HepG2 (cell line): ENCODE results near the gene PRKAR1A. TPM values are rescaled to one million over a fixed set of nuclear protein-coding genes. Genes with fewer than 3 reads are reported as not detected.
A peak's percentile ranks its signal among the peaks of the same experiment; 100 is the strongest.

ENCODE experiments used
- AGO2 ChIP-seq: fragments of 200-400 bp; formaldehyde crosslinking; optimal IDR thresholded peaks from 2 replicates; pipeline ENCODE3; 2017; ENCODE audit warnings: mild to moderate bottlenecking, low read depth, low read length, moderate library complexity
- FIP1L1 ChIP-seq: fragments of 200-400 bp; formaldehyde crosslinking; IDR thresholded peaks from 2 replicates; pipeline ENCODE4 v1.6.1; 2018; ENCODE audit warnings: low read depth, mild to moderate bottlenecking, low read length, moderate library complexity, borderline replicate concordance; ENCODE audit not compliant: insufficient read depth
- HDAC6 ChIP-seq: fragments of 200-600 bp; sonication (generic); IDR thresholded peaks from 2 replicates; pipeline ENCODE4 v1.7.0; 2017; ENCODE audit warnings: mild to moderate bottlenecking, antibody characterized with exemption, low read length, low read depth
- MAFF ChIP-seq: IDR thresholded peaks from 2 replicates; pipeline ENCODE4 v1.6.1; 2011; ENCODE audit warnings: low read depth, low read length, improper control_type of control experiment
- SIN3A ChIP-seq: IDR thresholded peaks from 2 replicates; pipeline ENCODE4 v1.6.1; 2011; ENCODE audit warnings: low read depth, mild to moderate bottlenecking, control low read depth, low read length, borderline replicate concordance
- SNAI1 ChIP-seq: sonication (generic); formaldehyde crosslinking; IDR thresholded peaks from 2 replicates; pipeline ENCODE4 v1.5.0; 2020; ENCODE audit warnings: mild to moderate bottlenecking, missing genetic modification reagents, borderline replicate concordance
- TBX3 ChIP-seq: fragments of 450-650 bp; IDR thresholded peaks from 2 replicates; pipeline ENCODE4 v1.6.1; 2017; ENCODE audit warnings: antibody characterized with exemption, mild to moderate bottlenecking, inconsistent platforms, borderline replicate concordance
- THAP11 ChIP-seq: IDR thresholded peaks from 2 replicates; pipeline ENCODE4 v1.6.1; 2016; ENCODE audit warnings: missing biosample characterization, missing genetic modification reagents
- ZBTB1 ChIP-seq: sonication (generic); formaldehyde crosslinking; IDR thresholded peaks from 2 replicates; pipeline ENCODE4 v1.4.0; 2020; ENCODE audit warnings: missing genetic modification reagents, borderline replicate concordance
- ZNF549 ChIP-seq: sonication (generic); formaldehyde crosslinking; IDR thresholded peaks from 2 replicates; pipeline ENCODE4 v1.5.0; 2020; ENCODE audit warnings: missing genetic modification reagents
- ZNF720 ChIP-seq: sonication (generic); formaldehyde crosslinking; IDR thresholded peaks from 2 replicates; pipeline ENCODE4 v1.4.0; 2020; ENCODE audit warnings: missing genetic modification reagents
- ZSCAN9 ChIP-seq: IDR thresholded peaks from 2 replicates; pipeline ENCODE4 v1.6.1; 2016; ENCODE audit warnings: borderline replicate concordance
- polyA plus RNA-seq, 8 experiments: library from polyadenylated mRNA; depleted of rRNA in 3 of 8; stranded (reverse) in 7 of 8; unstranded in 1 of 8; fragments of >200 nt; fragmentation: Illumina TruSeq in 4 of 8; extraction: Trizol in 4 of 8; gene quantifications; 2 replicates each; pipeline versions ENCODE4 v1.2.1 to v1.2.3, GENCODE V29; 2011 to 2016; ENCODE audit warnings: low read depth in 4 of 8, missing spikeins in 1 of 8, mixed read lengths in 1 of 8; ENCODE audit not compliant: insufficient read depth in 1 of 8
- total RNA-seq, 5 experiments: library from RNA; depleted of rRNA; stranded (reverse); fragments of >200 nt; fragmentation: Illumina TruSeq; extraction: Trizol; gene quantifications; 2 replicates each; pipeline ENCODE4 v1.2.3, GENCODE V29; 2016; ENCODE audit warnings: low read depth in 1 of 5
- TF ChIP-seq, protein P1 (sequence below): sonication (generic); formaldehyde crosslinking; IDR thresholded peaks from 2 replicates; pipeline ENCODE4 v1.4.0; 2020; ENCODE audit warnings: mild to moderate bottlenecking, missing genetic modification reagents
- TF ChIP-seq, protein P2 (sequence below): sonication (generic); formaldehyde crosslinking; IDR thresholded peaks from 2 replicates; pipeline ENCODE4 v1.4.0; 2020; ENCODE audit warnings: missing genetic modification reagents, mild to moderate bottlenecking, borderline replicate concordance
- TF ChIP-seq, protein P3 (sequence below): IDR thresholded peaks from 2 replicates; pipeline ENCODE4 v1.6.1; 2018; ENCODE audit warnings: missing genetic modification reagents, mild to moderate bottlenecking, missing compliant biosample characterization
- TF ChIP-seq, protein P4 (sequence below): sonication (generic); formaldehyde crosslinking; IDR thresholded peaks from 2 replicates; pipeline ENCODE4 v1.4.0; 2020; ENCODE audit warnings: missing genetic modification reagents

Gene PRKAR1A
- total and polyA plus RNA-seq, 2 of the 13 experiments (the other 11 are each of a cell fraction or from before 2014, with no cell fraction given) = 265 to 266 TPM

DNA sequence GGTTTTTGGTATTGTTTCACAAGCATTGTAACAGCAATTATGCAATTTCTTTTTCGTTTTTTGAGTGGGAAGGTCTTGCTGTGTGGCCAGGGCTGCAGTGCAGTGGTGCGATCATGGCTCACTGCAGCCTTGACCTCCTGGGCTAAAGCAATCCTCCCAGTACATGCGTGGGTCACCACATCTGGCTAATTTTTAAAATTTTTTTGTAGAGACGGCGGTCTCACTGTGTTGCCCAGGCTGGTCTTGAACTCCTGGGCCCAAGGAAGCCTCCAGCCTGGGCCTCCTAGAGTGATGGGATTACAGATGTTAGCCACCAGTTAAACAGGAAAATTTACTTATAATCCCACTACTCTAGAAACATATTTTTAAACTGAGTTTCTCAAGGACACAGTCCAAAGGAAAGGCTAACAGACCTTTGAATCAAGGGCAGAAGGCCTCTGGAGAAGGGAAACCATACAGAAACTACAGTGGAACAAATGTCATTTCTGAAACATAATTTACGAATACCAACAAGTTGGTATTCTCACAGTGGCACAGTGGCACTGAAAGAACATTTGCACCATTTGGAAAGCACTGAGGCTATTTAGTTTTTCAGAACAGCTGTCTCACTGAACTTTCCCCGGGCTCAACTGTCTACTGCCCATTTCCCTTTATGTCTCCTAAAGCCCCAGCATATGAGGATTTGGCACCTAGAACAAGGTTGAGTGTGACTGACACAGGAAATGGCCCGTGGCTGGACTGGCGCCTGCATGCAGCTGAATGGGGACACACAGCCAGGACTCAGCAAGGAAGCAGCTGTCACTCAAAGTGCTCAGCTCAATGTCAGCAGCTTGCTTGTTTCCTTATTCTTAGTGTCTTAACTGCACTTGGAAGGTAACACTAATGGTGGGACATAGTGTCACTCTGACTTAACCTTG, 2.8 kb upstream of the PRKAR1A start (continued):
- TF ChIP-seq, protein P1, sequence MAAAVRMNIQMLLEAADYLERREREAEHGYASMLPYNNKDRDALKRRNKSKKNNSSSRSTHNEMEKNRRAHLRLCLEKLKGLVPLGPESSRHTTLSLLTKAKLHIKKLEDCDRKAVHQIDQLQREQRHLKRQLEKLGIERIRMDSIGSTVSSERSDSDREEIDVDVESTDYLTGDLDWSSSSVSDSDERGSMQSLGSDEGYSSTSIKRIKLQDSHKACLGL (CRISPR knock-in tag) = no peak
- TF ChIP-seq ZBTB1 (no peak), TBX3 (no peak), ZNF720 (CRISPR knock-in tag) (no peak), FIP1L1 (no peak), MAFF (no peak), ZNF549 (CRISPR knock-in tag) (no peak), ZSCAN9 (CRISPR knock-in tag) (no peak), AGO2 (no peak), THAP11 (CRISPR knock-in tag) (no peak; the same call in 1 of the 2 replicates), SNAI1 (CRISPR knock-in tag) (no peak), HDAC6 (no peak), SIN3A (no peak)
- TF ChIP-seq, protein P2, sequence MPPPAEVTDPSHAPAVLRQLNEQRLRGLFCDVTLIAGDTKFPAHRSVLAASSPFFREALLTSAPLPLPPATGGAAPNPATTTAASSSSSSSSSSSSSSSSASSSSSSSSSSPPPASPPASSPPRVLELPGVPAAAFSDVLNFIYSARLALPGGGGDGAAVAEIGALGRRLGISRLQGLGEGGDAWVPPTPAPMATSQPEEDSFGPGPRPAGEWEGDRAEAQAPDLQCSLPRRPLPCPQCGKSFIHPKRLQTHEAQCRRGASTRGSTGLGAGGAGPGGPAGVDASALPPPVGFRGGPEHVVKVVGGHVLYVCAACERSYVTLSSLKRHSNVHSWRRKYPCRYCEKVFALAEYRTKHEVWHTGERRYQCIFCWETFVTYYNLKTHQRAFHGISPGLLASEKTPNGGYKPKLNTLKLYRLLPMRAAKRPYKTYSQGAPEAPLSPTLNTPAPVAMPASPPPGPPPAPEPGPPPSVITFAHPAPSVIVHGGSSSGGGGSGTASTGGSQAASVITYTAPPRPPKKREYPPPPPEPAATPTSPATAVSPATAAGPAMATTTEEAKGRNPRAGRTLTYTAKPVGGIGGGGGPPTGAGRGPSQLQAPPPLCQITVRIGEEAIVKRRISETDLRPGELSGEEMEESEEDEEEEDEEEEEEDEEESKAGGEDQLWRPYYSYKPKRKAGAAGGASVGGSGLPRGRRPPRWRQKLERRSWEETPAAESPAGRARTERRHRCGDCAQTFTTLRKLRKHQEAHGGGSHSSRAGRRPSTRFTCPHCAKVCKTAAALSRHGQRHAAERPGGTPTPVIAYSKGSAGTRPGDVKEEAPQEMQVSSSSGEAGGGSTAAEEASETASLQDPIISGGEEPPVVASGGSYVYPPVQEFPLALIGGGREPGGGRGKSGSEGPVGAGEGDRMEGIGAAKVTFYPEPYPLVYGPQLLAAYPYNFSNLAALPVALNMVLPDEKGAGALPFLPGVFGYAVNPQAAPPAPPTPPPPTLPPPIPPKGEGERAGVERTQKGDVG (CRISPR knock-in tag) = no peak
- TF ChIP-seq, protein P3, sequence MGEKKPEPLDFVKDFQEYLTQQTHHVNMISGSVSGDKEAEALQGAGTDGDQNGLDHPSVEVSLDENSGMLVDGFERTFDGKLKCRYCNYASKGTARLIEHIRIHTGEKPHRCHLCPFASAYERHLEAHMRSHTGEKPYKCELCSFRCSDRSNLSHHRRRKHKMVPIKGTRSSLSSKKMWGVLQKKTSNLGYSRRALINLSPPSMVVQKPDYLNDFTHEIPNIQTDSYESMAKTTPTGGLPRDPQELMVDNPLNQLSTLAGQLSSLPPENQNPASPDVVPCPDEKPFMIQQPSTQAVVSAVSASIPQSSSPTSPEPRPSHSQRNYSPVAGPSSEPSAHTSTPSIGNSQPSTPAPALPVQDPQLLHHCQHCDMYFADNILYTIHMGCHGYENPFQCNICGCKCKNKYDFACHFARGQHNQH (CRISPR knock-in tag) = peak; percentile 69
- TF ChIP-seq, protein P4, sequence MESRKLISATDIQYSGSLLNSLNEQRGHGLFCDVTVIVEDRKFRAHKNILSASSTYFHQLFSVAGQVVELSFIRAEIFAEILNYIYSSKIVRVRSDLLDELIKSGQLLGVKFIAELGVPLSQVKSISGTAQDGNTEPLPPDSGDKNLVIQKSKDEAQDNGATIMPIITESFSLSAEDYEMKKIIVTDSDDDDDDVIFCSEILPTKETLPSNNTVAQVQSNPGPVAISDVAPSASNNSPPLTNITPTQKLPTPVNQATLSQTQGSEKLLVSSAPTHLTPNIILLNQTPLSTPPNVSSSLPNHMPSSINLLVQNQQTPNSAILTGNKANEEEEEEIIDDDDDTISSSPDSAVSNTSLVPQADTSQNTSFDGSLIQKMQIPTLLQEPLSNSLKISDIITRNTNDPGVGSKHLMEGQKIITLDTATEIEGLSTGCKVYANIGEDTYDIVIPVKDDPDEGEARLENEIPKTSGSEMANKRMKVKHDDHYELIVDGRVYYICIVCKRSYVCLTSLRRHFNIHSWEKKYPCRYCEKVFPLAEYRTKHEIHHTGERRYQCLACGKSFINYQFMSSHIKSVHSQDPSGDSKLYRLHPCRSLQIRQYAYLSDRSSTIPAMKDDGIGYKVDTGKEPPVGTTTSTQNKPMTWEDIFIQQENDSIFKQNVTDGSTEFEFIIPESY = no peak
